Measurements from ENCODE around the gene MAGI2.

The MAGI2 gene

GRCh38 chr7:78686189-78686588 is 767.3 kb downstream of the MAGI2 start:
- no peaks in the 10 kb centered on the region for H3K36me3 ChIP-seq (ENCODE audit: control insufficient read depth in 2 of 2, insufficient read depth in 2 of 2, low read length in 2 of 2)
- H3K4me3 ChIP-seq (ENCODE audit: low read length in 2 of 2) = no peak overlapping the region
- H3K9me3 ChIP-seq (ENCODE audit: control insufficient read depth in 2 of 2, low read length in 2 of 2) = no peaks in the 10 kb centered on the region
- no peak overlapping the region for H3K27ac ChIP-seq (ENCODE audit: low read length)
- no peaks in the 10 kb centered on the region for H3K4me1 ChIP-seq (ENCODE audit: control insufficient read depth, insufficient read depth, low read length)
- H3K9ac ChIP-seq (ENCODE audit: low read length in 2 of 2) = no peak overlapping the region
- no peaks in the 10 kb centered on the region for H3K27me3 ChIP-seq (ENCODE audit: control insufficient read depth in 1 of 2, insufficient read depth in 2 of 2, low read length in 2 of 2)

GRCh38 chr7:78684201-78684600 is 769.3 kb downstream of the MAGI2 start:
- Histone ChIP-seq H3K27ac (ENCODE audit: low read length) (no peak overlapping the region), H3K27me3 (ENCODE audit: control insufficient read depth in 1 of 2, insufficient read depth in 2 of 2, low read length in 2 of 2) (no peaks in the 10 kb centered on the region), H3K4me1 (ENCODE audit: control insufficient read depth, insufficient read depth, low read length) (no peaks in the 10 kb centered on the region), H3K36me3 (ENCODE audit: control insufficient read depth in 2 of 2, insufficient read depth in 2 of 2, low read length in 2 of 2) (no peaks in the 10 kb centered on the region), H3K9ac (ENCODE audit: low read length in 2 of 2) (no peak overlapping the region), H3K9me3 (ENCODE audit: control insufficient read depth in 2 of 2, low read length in 2 of 2) (no peaks in the 10 kb centered on the region), H3K4me3 (ENCODE audit: low read length in 2 of 2) (no peak overlapping the region)

GRCh38 chr7:78683566-78683965 is 769.9 kb downstream of the MAGI2 start:
- H3K4me1 ChIP-seq (ENCODE audit: control insufficient read depth, insufficient read depth, low read length) = no peaks in the 10 kb centered on the region
- no peak overlapping the region for H3K27ac ChIP-seq (ENCODE audit: low read length)
- H3K36me3 ChIP-seq (ENCODE audit: control insufficient read depth in 2 of 2, insufficient read depth in 2 of 2, low read length in 2 of 2) = no peaks in the 10 kb centered on the region
- H3K9ac ChIP-seq (ENCODE audit: low read length in 2 of 2) = no peak overlapping the region
- no peaks in the 10 kb centered on the region for H3K27me3 ChIP-seq (ENCODE audit: control insufficient read depth in 1 of 2, insufficient read depth in 2 of 2, low read length in 2 of 2)
- no peak overlapping the region for H3K4me3 ChIP-seq (ENCODE audit: low read length in 2 of 2)
- H3K9me3 ChIP-seq (ENCODE audit: control insufficient read depth in 2 of 2, low read length in 2 of 2) = no peaks in the 10 kb centered on the region

GRCh38 chr7:78679112-78679876 is 774.2 kb downstream of the MAGI2 start:
- Histone ChIP-seq H3K9ac (ENCODE audit: low read length in 2 of 2) (no peak overlapping the region), H3K27ac (ENCODE audit: low read length) (no peak overlapping the region), H3K36me3 (ENCODE audit: control insufficient read depth in 2 of 2, insufficient read depth in 2 of 2, low read length in 2 of 2) (no peaks in the 10 kb centered on the region), H3K4me1 (ENCODE audit: control insufficient read depth, insufficient read depth, low read length) (no peaks in the 10 kb centered on the region), H3K9me3 (ENCODE audit: control insufficient read depth in 2 of 2, low read length in 2 of 2) (no peaks in the 10 kb centered on the region), H3K27me3 (ENCODE audit: control insufficient read depth in 1 of 2, insufficient read depth in 2 of 2, low read length in 2 of 2) (no peaks in the 10 kb centered on the region), H3K4me3 (ENCODE audit: low read length in 2 of 2) (no peak overlapping the region)

GRCh38 chr7:78677391-78677790 is 776.1 kb downstream of the MAGI2 start:
- Histone ChIP-seq H3K4me3 (ENCODE audit: low read length in 2 of 2) (no peak overlapping the region), H3K9me3 (ENCODE audit: control insufficient read depth in 2 of 2, low read length in 2 of 2) (no peaks in the 10 kb centered on the region), H3K9ac (ENCODE audit: low read length in 2 of 2) (no peak overlapping the region), H3K27ac (ENCODE audit: low read length) (no peak overlapping the region), H3K4me1 (ENCODE audit: control insufficient read depth, insufficient read depth, low read length) (no peaks in the 10 kb centered on the region), H3K27me3 (ENCODE audit: control insufficient read depth in 1 of 2, insufficient read depth in 2 of 2, low read length in 2 of 2) (no peaks in the 10 kb centered on the region), H3K36me3 (ENCODE audit: control insufficient read depth in 2 of 2, insufficient read depth in 2 of 2, low read length in 2 of 2) (no peaks in the 10 kb centered on the region)

GRCh38 chr7:78675511-78675910 is 778.0 kb downstream of the MAGI2 start:
- Histone ChIP-seq H3K27me3 (ENCODE audit: control insufficient read depth in 1 of 2, insufficient read depth in 2 of 2, low read length in 2 of 2) (no peaks in the 10 kb centered on the region), H3K9ac (ENCODE audit: low read length in 2 of 2) (no peak overlapping the region), H3K9me3 (ENCODE audit: control insufficient read depth in 2 of 2, low read length in 2 of 2) (no peaks in the 10 kb centered on the region), H3K4me3 (ENCODE audit: low read length in 2 of 2) (no peak overlapping the region), H3K4me1 (ENCODE audit: control insufficient read depth, insufficient read depth, low read length) (no peaks in the 10 kb centered on the region), H3K36me3 (ENCODE audit: control insufficient read depth in 2 of 2, insufficient read depth in 2 of 2, low read length in 2 of 2) (no peaks in the 10 kb centered on the region), H3K27ac (ENCODE audit: low read length) (no peak overlapping the region)

- no peaks in the 10 kb centered on the region for H3K4me1 ChIP-seq (ENCODE audit: control insufficient read depth, insufficient read depth, low read length)
- H3K9ac ChIP-seq (ENCODE audit: low read length in 2 of 2) = no peak overlapping the region
- no peaks in the 10 kb centered on the region for H3K36me3 ChIP-seq (ENCODE audit: control insufficient read depth in 2 of 2, insufficient read depth in 2 of 2, low read length in 2 of 2)
- no peak overlapping the region for H3K27ac ChIP-seq (ENCODE audit: low read length)
- H3K4me3 ChIP-seq (ENCODE audit: low read length in 2 of 2) = no peak overlapping the region
- H3K9me3 ChIP-seq (ENCODE audit: control insufficient read depth in 2 of 2, low read length in 2 of 2) = no peaks in the 10 kb centered on the region
- H3K27me3 ChIP-seq (ENCODE audit: control insufficient read depth in 1 of 2, insufficient read depth in 2 of 2, low read length in 2 of 2) = no peaks in the 10 kb centered on the region
These were observed 780.2 kb downstream of the MAGI2 start for GRCh38 chr7:78673272-78673671.

- Histone ChIP-seq H3K4me3 (ENCODE audit: low read length in 2 of 2) (no peak overlapping the region), H3K9ac (ENCODE audit: low read length in 2 of 2) (no peak overlapping the region), H3K27ac (ENCODE audit: low read length) (no peak overlapping the region), H3K36me3 (ENCODE audit: control insufficient read depth in 2 of 2, insufficient read depth in 2 of 2, low read length in 2 of 2) (no peaks in the 10 kb centered on the region), H3K4me1 (ENCODE audit: control insufficient read depth, insufficient read depth, low read length) (no peaks in the 10 kb centered on the region), H3K27me3 (ENCODE audit: control insufficient read depth in 1 of 2, insufficient read depth in 2 of 2, low read length in 2 of 2) (no peaks in the 10 kb centered on the region), H3K9me3 (ENCODE audit: control insufficient read depth in 2 of 2, low read length in 2 of 2) (no peaks in the 10 kb centered on the region)
These were observed 790.5 kb downstream of the MAGI2 start for GRCh38 chr7:78662939-78663338.

- Histone ChIP-seq H3K9ac (ENCODE audit: low read length in 2 of 2) (no peak overlapping the region), H3K4me1 (ENCODE audit: control insufficient read depth, insufficient read depth, low read length) (no peaks in the 10 kb centered on the region), H3K36me3 (ENCODE audit: control insufficient read depth in 2 of 2, insufficient read depth in 2 of 2, low read length in 2 of 2) (no peaks in the 10 kb centered on the region), H3K4me3 (ENCODE audit: low read length in 2 of 2) (no peak overlapping the region), H3K27me3 (ENCODE audit: control insufficient read depth in 1 of 2, insufficient read depth in 2 of 2, low read length in 2 of 2) (no peaks in the 10 kb centered on the region), H3K27ac (ENCODE audit: low read length) (no peak overlapping the region), H3K9me3 (ENCODE audit: control insufficient read depth in 2 of 2, low read length in 2 of 2) (no peaks in the 10 kb centered on the region)
These were observed 803.5 kb downstream of the MAGI2 start for GRCh38 chr7:78649976-78650375.

GRCh38 chr7:78649236-78649635 is 804.2 kb downstream of the MAGI2 start:
- no peaks in the 10 kb centered on the region for H3K36me3 ChIP-seq (ENCODE audit: control insufficient read depth in 2 of 2, insufficient read depth in 2 of 2, low read length in 2 of 2)
- no peak overlapping the region for H3K27ac ChIP-seq (ENCODE audit: low read length)
- H3K4me1 ChIP-seq (ENCODE audit: control insufficient read depth, insufficient read depth, low read length) = no peaks in the 10 kb centered on the region
- H3K27me3 ChIP-seq (ENCODE audit: control insufficient read depth in 1 of 2, insufficient read depth in 2 of 2, low read length in 2 of 2) = no peaks in the 10 kb centered on the region
- H3K9me3 ChIP-seq (ENCODE audit: control insufficient read depth in 2 of 2, low read length in 2 of 2) = no peaks in the 10 kb centered on the region
- no peak overlapping the region for H3K9ac ChIP-seq (ENCODE audit: low read length in 2 of 2)
- no peak overlapping the region for H3K4me3 ChIP-seq (ENCODE audit: low read length in 2 of 2)

GRCh38 chr7:78642751-78643150 is 810.7 kb downstream of the MAGI2 start:
- no peaks in the 10 kb centered on the region for H3K9me3 ChIP-seq (ENCODE audit: control insufficient read depth in 2 of 2, low read length in 2 of 2)

More at GRCh38 chr7:78642751-78643150, 810.7 kb downstream of the MAGI2 start:
- H3K27me3 ChIP-seq (ENCODE audit: control insufficient read depth in 1 of 2, insufficient read depth in 2 of 2, low read length in 2 of 2) = no peaks in the 10 kb centered on the region
- H3K4me1 ChIP-seq (ENCODE audit: control insufficient read depth, insufficient read depth, low read length) = no peaks in the 10 kb centered on the region
- no peak overlapping the region for H3K4me3 ChIP-seq (ENCODE audit: low read length in 2 of 2)
- no peak overlapping the region for H3K27ac ChIP-seq (ENCODE audit: low read length)
- no peak overlapping the region for H3K9ac ChIP-seq (ENCODE audit: low read length in 2 of 2)
- no peaks in the 10 kb centered on the region for H3K36me3 ChIP-seq (ENCODE audit: control insufficient read depth in 2 of 2, insufficient read depth in 2 of 2, low read length in 2 of 2)
